Activated CD8-positive, alpha-beta T cell treated with anti-CD3 and anti-CD28 coated beads, Interleukin-2, amount 10 ng/mL, durations not matched to agents 7 days and 5 days (primary cell): ENCODE data around the gene FMN1. TPM values are rescaled to one million over a fixed set of nuclear protein-coding genes. Genes with fewer than 3 reads are reported as not detected.
"Not testable (repeated sequence)": the region's sequence is repeated elsewhere in the genome, so short reads cannot be mapped to it uniquely, and the experiment has no call there.

Experiments
- ATAC-seq: fragments of 150-1000 bp; cut with Tn5 transposase; one replicate; pipeline ENCODE4 v1.10.0; 2021; ENCODE audit warnings: moderate library complexity
- CTCF ChIA-PET: fragments of 350-600 bp; sonication (Branson Sonifier 250); formaldehyde crosslinking; loops from one replicate; lab custom pipeline; 2021; ENCODE audit warnings: antibody characterized with exemption; lab: Charles Lee
- POLR2A ChIA-PET: fragments of 350-600 bp; sonication (Branson Sonifier 250); formaldehyde crosslinking; loops from one replicate; lab custom pipeline; 2021; ENCODE audit warnings: antibody characterized with exemption; lab: Charles Lee
- DNase-seq: peaks from one replicate; pipeline ENCODE4 v3.0.0-alpha.2; 2020
- H3K27ac Mint-ChIP-seq: one replicate; pipeline ENCODE4 v1.8.0; 2021; ENCODE audit warnings: mild to moderate bottlenecking, mixed read lengths
- H3K27me3 Mint-ChIP-seq: one replicate; pipeline ENCODE4 v1.8.0; 2021; ENCODE audit warnings: low read depth, mixed read lengths
- H3K36me3 Mint-ChIP-seq: one replicate; pipeline ENCODE4 v1.8.0; 2021; ENCODE audit warnings: low read depth, mixed read lengths
- H3K4me1 Mint-ChIP-seq: one replicate; pipeline ENCODE4 v1.8.0; 2021; ENCODE audit warnings: low read depth, mixed read lengths
- H3K4me3 Mint-ChIP-seq: one replicate; pipeline ENCODE4 v1.8.0; 2021; ENCODE audit warnings: mild to moderate bottlenecking, mixed read lengths
- H3K9me3 Mint-ChIP-seq: one replicate; pipeline ENCODE4 v1.8.0; 2022; ENCODE audit warnings: mixed read lengths; ENCODE audit not compliant: insufficient read depth
- total RNA-seq, 2 experiments: library from RNA; stranded (reverse); gene quantifications; one replicate each; pipeline ENCODE4 v1.2.3, GENCODE V29; 2021

The FMN1 gene
- total RNA-seq, 2 experiments from 2014 or later = 0.05 TPM; not detected in 1

DNA sequence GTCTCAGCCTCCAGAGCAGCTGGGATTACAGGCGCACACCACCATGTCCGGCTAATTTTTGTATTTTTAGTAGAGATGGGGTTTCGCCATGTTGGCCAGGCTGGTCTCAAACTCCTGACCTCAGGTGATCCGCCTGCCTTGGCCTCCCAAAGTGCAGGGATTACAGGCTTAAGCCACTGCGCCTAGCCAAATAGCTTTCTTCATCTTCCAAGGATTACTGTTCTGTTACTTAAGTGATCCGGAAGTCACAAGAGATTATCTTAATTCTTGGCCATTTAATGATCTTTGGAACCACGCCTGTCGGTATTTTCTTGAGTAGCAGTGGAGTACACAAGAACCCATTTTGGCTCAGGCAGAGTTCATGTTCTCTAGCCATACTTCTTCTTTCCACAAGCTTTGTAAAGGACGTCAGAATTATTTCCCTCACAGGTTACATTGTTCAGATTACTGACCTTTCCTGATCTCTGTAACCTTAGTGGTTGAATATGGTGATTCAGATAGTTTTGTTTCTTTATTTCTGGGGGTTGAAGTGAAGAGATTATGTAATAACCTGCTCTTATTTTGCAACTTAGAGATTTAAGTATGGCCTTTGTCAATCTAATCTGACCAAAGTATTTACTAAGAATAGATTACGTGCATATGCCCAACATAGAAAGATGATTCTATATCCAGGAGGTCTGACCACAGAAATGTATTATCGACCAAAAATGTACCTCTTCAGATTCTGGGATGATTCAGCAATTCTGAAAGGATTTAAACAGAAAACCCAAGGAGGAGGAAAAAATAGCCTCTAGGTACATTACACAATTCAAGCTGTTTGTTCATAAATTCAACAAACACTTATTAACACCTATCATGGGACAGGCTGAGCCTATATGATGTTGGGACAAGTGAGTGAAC, 344.5 kb downstream of the FMN1 start:
- Mint-ChIP-seq H3K4me3 (no peak overlapping the region), H3K36me3 (no peaks in the 10 kb centered on the region), H3K4me1 (no peaks in the 10 kb centered on the region), H3K9me3 (no peaks in the 10 kb centered on the region), H3K27ac (no peak overlapping the region), H3K27me3 (no peaks in the 10 kb centered on the region)
- ATAC-seq (no peak), DNase-seq (no peak)
- POLR2A ChIA-PET = no interaction called here
- CTCF ChIA-PET = interaction anchor here (0.7 kb wide), 1 partner anchor 61 kb away, joined by 3 read pairs; no protein-coding TSS in a partner anchor

DNA sequence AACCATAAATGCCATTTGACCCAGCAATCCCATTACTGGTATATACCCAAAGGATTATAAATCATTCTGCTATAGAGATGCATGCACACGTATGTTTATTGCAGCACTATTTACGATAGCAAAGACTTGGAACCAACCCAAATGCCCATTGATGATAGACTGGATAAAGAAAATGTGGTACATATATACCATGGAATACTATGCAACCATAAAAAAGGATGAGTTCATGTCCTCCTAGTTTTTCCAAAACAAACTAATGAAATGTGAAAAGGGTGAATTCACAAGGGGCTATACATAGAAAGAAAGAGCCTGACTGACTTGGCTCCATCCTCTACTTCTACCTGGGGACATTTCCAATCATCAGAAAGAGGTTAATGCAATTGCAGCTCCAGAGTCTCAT, 347.8 kb downstream of the FMN1 start:
- DNase-seq, H3K4me3 Mint-ChIP-seq, ATAC-seq, H3K9me3 Mint-ChIP-seq, H3K4me1 Mint-ChIP-seq, H3K27ac Mint-ChIP-seq, CTCF ChIA-PET, H3K36me3 Mint-ChIP-seq, POLR2A ChIA-PET, H3K27me3 Mint-ChIP-seq: not testable (repeated sequence)

GRCh38 chr15:32844118-32844711, 350.3 kb downstream of the FMN1 start:
- H3K36me3 Mint-ChIP-seq = no peaks in the 10 kb centered on the region
- H3K4me3 Mint-ChIP-seq = no peak overlapping the region
- H3K27me3 Mint-ChIP-seq = no peaks in the 10 kb centered on the region
- H3K27ac Mint-ChIP-seq = no peak overlapping the region
- no peaks in the 10 kb centered on the region for H3K9me3 Mint-ChIP-seq
- ATAC-seq = no peak
- ChIA-PET CTCF (interaction anchor here (0.6 to 1.5 kb wide), 8 partner anchors 8 to 182 kb away, joined by 3 to 6 read pairs (median 3); no protein-coding TSS in a partner anchor), POLR2A (no interaction called here)
- no peaks in the 10 kb centered on the region for H3K4me1 Mint-ChIP-seq
- no peak for DNase-seq

GRCh38 chr15:32843219-32843815, 351.2 kb downstream of the FMN1 start:
- Mint-ChIP-seq H3K27me3 (no peaks in the 10 kb centered on the region), H3K4me3 (no peak overlapping the region), H3K27ac (no peak overlapping the region), H3K36me3 (no peaks in the 10 kb centered on the region), H3K4me1 (no peaks in the 10 kb centered on the region), H3K9me3 (no peaks in the 10 kb centered on the region)
- ChIA-PET POLR2A (no interaction called here), CTCF (interaction anchor here (0.6 to 1.5 kb wide), 5 partner anchors 11 to 181 kb away, joined by 3 to 6 read pairs (median 3); no protein-coding TSS in a partner anchor)
- DNase-seq (no peak), ATAC-seq (no peak)

- Mint-ChIP-seq H3K4me1 (no peaks in the 10 kb centered on the region), H3K9me3 (no peaks in the 10 kb centered on the region), H3K27me3 (no peaks in the 10 kb centered on the region), H3K27ac (no peak overlapping the region), H3K4me3 (no peak overlapping the region), H3K36me3 (no peaks in the 10 kb centered on the region)
- ChIA-PET POLR2A (no interaction called here), CTCF (no interaction called here)
- ATAC-seq = no peak
- DNase-seq = no peak
Measured at GRCh38 chr15:32842081-32842480, 352.4 kb downstream of the FMN1 start.

DNA sequence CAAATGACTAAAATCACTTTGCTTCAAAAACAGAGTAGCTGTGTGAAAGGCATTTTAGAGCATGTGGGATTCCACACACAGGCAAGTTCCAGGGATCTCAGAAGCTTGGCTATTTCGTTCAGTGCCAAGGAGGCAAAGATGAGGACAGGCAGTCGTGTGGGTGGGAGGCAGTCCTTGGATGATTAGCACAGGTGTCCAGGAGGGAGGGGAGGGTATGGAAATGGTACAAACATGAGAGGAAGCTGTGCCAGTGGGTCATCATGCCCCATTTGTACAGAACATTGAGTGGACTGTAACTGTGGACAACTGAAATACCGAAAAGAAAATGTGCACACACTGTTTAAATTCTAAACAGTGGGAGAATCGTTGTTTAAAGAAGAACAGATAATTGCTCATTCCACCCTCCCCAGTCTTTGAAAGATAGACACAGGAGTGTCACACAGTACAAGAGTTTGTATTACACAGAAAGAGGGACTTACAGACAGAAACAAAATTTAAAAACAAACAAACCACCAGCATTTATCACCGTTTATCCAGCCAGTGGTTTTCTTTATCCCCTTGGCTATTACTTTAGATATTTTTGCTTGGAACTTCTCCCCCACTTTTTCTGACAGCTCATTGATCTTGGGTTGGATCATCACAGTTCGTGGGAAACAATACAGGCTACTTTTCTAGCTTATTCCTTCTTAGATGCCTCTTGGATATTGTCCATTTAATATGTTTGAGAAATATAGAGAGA, 353.8 kb downstream of the FMN1 start:
- no peaks in the 10 kb centered on the region for H3K27me3 Mint-ChIP-seq
- no peak overlapping the region for H3K27ac Mint-ChIP-seq

DNA sequence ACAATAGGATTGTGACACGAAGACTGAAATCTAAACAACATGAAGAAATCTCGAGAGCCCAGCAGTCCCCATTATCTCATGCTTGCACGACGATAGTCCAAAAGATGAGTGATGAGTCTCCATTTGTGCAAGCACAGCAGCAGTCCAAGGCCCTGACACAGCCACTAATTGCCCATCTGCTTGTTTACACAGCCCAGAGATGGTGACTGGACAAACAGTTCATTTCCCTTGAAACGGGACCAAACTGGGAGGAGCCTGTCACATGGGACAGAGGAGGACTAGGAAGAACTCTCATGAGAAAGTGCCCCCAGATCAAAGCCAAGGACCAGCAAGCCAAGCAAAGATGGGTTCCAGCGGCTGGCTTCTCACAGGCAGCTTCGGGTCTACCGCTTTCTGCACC, 355.7 kb downstream of the FMN1 start:
- H3K4me3 Mint-ChIP-seq = no peak overlapping the region
- H3K27ac Mint-ChIP-seq = no peak overlapping the region
- H3K27me3 Mint-ChIP-seq = peaks cover 7% of the 10 kb centered on the region
- no peak for ATAC-seq
- no peaks in the 10 kb centered on the region for H3K36me3 Mint-ChIP-seq
- ChIA-PET CTCF (interaction anchor here (1.0 kb wide), 1 partner anchor 15 kb away, joined by 3 read pairs; no protein-coding TSS in a partner anchor), POLR2A (no interaction called here)
- DNase-seq = no peak
- H3K4me1 Mint-ChIP-seq = no peaks in the 10 kb centered on the region
- H3K9me3 Mint-ChIP-seq = no peaks in the 10 kb centered on the region

More for the DNA sequence above, 353.8 kb downstream of the FMN1 start:
- DNase-seq (no peak), ATAC-seq (no peak)
- no peak overlapping the region for H3K4me3 Mint-ChIP-seq
- ChIA-PET POLR2A (no interaction called here), CTCF (no interaction called here)
- H3K4me1 Mint-ChIP-seq = no peaks in the 10 kb centered on the region
- no peaks in the 10 kb centered on the region for H3K36me3 Mint-ChIP-seq
- no peaks in the 10 kb centered on the region for H3K9me3 Mint-ChIP-seq

DNA sequence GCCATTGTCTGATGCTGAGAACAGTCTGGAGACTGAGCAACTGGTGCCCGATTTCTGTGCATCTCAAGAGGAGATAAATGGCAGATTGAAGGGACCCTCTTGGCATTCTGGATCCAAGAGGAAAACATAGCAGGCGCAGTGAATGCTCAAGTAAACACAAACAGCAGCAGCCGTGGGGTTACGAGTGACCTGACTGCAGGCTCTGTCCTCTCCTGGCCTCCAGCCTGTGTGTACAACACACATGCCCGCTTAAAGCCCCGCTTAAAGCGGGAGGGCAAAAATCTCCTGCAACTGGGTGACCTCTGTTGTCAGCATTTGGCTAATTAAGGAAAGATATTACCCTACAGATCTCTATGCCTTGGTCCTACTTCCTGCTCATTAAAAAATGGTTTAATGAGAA, 356.2 kb downstream of the FMN1 start:
- H3K9me3 Mint-ChIP-seq = no peaks in the 10 kb centered on the region
- H3K4me3 Mint-ChIP-seq = no peak overlapping the region
- peaks cover 11% of the 10 kb centered on the region for H3K27me3 Mint-ChIP-seq
- CTCF ChIA-PET = interaction anchor here (1.0 kb wide), 1 partner anchor 16 kb away, joined by 3 read pairs; no protein-coding TSS in a partner anchor
- ATAC-seq = no peak
- H3K27ac Mint-ChIP-seq = no peak overlapping the region
- DNase-seq = no peak
- H3K36me3 Mint-ChIP-seq = no peaks in the 10 kb centered on the region
- POLR2A ChIA-PET = no interaction called here
- H3K4me1 Mint-ChIP-seq = no peaks in the 10 kb centered on the region

GRCh38 chr15:32837935-32838334, 356.6 kb downstream of the FMN1 start:
- no peak for DNase-seq
- H3K27ac Mint-ChIP-seq = no peak overlapping the region
- no peak for ATAC-seq
- H3K27me3 Mint-ChIP-seq = peaks cover 15% of the 10 kb centered on the region
- ChIA-PET POLR2A (no interaction called here), CTCF (no interaction called here)
- H3K36me3 Mint-ChIP-seq = no peaks in the 10 kb centered on the region
- no peak overlapping the region for H3K4me3 Mint-ChIP-seq
- H3K9me3 Mint-ChIP-seq = no peaks in the 10 kb centered on the region
- no peaks in the 10 kb centered on the region for H3K4me1 Mint-ChIP-seq

GRCh38 chr15:32834156-32834555, 360.4 kb downstream of the FMN1 start:
- Mint-ChIP-seq H3K36me3 (no peaks in the 10 kb centered on the region), H3K4me1 (no peaks in the 10 kb centered on the region), H3K27me3 (peaks cover 16% of the 10 kb centered on the region), H3K9me3 (no peaks in the 10 kb centered on the region), H3K4me3 (no peak overlapping the region), H3K27ac (no peak overlapping the region)
- CTCF ChIA-PET = interaction anchor here (1.1 kb wide), 1 partner anchor 11 kb away, joined by 3 read pairs; no protein-coding TSS in a partner anchor
- POLR2A ChIA-PET = no interaction called here
- ATAC-seq (no peak), DNase-seq (no peak)

DNA sequence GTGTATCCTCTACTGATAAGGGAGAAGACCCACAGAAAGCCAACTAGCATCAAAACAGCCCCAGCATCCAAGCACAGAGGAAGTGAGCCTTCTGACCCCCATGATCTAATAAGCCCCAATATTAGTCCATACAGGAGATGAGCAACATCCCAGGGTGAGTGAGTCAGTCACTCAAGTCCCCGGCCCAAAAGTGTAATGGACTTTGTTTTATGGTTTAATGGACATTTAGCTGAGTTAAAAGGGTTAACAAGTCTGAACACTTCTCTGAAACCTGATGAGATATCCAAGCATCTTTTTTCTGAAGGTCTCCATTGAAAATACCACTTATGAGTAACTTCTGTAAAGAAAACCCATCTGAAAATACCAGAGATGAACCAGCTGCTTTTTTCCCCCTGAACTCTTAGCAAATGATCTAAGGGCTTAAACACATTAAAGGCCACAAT, 361.1 kb downstream of the FMN1 start:
- no peak for DNase-seq
- Mint-ChIP-seq H3K27ac (no peak overlapping the region), H3K36me3 (no peaks in the 10 kb centered on the region), H3K27me3 (peaks cover 16% of the 10 kb centered on the region), H3K4me3 (no peak overlapping the region), H3K4me1 (no peaks in the 10 kb centered on the region), H3K9me3 (no peaks in the 10 kb centered on the region)
- ATAC-seq = no peak
- ChIA-PET CTCF (no interaction called here), POLR2A (no interaction called here)
